Mesendoderm (in vitro differentiated cells): Measurements from ENCODE around the gene CDK14.

ENCODE experiments used
- DNase-seq: peaks from one replicate; pipeline ENCODE4 v3.0.0; 2013
- H2AK5ac ChIP-seq: 2 replicates; pipeline ENCODE4 v1.6.1; 2013; ENCODE audit warnings: low read length, inconsistent platforms
- H2BK120ac ChIP-seq: 2 replicates; pipeline ENCODE4 v1.6.1; 2013; ENCODE audit warnings: low read depth, mild to moderate bottlenecking, low read length, moderate library complexity, mixed read lengths
- H2BK15ac ChIP-seq: replicated peaks from 2 replicates; pipeline ENCODE4 v1.6.1; 2013; ENCODE audit warnings: low read depth, mild to moderate bottlenecking, moderate library complexity
- H2BK5ac ChIP-seq: 2 replicates; pipeline ENCODE4 v1.6.1; 2013; ENCODE audit warnings: low read length, inconsistent platforms
- H3K18ac ChIP-seq: 2 replicates; pipeline ENCODE4 v1.6.1; 2013; ENCODE audit warnings: mild to moderate bottlenecking, low read length, mixed read lengths
- H3K23ac ChIP-seq: one replicate; pipeline ENCODE4 v1.6.1; 2013; ENCODE audit warnings: low read length
- H3K27ac ChIP-seq: 2 replicates; pipeline ENCODE4 v1.5.1; 2013; ENCODE audit warnings: low read depth, mild to moderate bottlenecking, inconsistent platforms, low read length, moderate library complexity
- H3K27me3 ChIP-seq: 2 replicates; pipeline ENCODE4 v1.6.1; 2013; ENCODE audit warnings: low read length, control low read depth, mild to moderate bottlenecking, inconsistent platforms; ENCODE audit not compliant: insufficient read depth, poor library complexity
- H3K36me3 ChIP-seq: 2 replicates; pipeline ENCODE4 v1.6.1; 2013; ENCODE audit warnings: low read length, inconsistent platforms; ENCODE audit not compliant: control insufficient read depth, insufficient read depth
- H3K4ac ChIP-seq: one replicate; pipeline ENCODE4 v1.6.1; 2013; ENCODE audit warnings: low read depth, mild to moderate bottlenecking, low read length, moderate library complexity
- H3K4me1 ChIP-seq: 2 replicates; pipeline ENCODE4 v1.6.1; 2013; ENCODE audit warnings: low read depth, low read length, inconsistent platforms; ENCODE audit not compliant: control insufficient read depth
- H3K4me2 ChIP-seq: 2 replicates; pipeline ENCODE4 v1.6.1; 2013; ENCODE audit warnings: low read length
- H3K4me3 ChIP-seq: 2 replicates; pipeline ENCODE4 v1.5.1; 2013; ENCODE audit warnings: mild to moderate bottlenecking, low read length
- H3K56ac ChIP-seq: one replicate; pipeline ENCODE4 v1.6.1; 2013; ENCODE audit warnings: low read length
- H3K79me1 ChIP-seq: 2 replicates; pipeline ENCODE4 v1.6.1; 2013; ENCODE audit warnings: low read length, inconsistent platforms
- H3K79me2 ChIP-seq: 2 replicates; pipeline ENCODE4 v1.6.1; 2013; ENCODE audit warnings: mild to moderate bottlenecking, low read length; ENCODE audit not compliant: control insufficient read depth, insufficient read depth
- H3K9ac ChIP-seq: 2 replicates; pipeline ENCODE4 v1.6.1; 2013; ENCODE audit warnings: low read length, inconsistent platforms
- H4K5ac ChIP-seq: one replicate; pipeline ENCODE4 v1.6.1; 2013; ENCODE audit warnings: low read length
- H4K8ac ChIP-seq: one replicate; pipeline ENCODE4 v1.6.1; 2013; ENCODE audit warnings: low read depth, mild to moderate bottlenecking, control low read depth, low read length, moderate library complexity
- WGBS: extraction: QIAGEN DNeasy Blood & Tissue Kit; methylation state at CpG from one replicate; pipeline ENCODE4 v1.1.7; 2013; ENCODE audit warnings: low lambda C conversion rate, missing lambda C conversion rate; ENCODE audit not compliant: insufficient coverage; ENCODE audit errors: extremely low coverage; 5-methylcytosine and 5-hydroxymethylcytosine counted together

CDK14 gene

GRCh38 chr7:90617442-90617841 lies 21.3 kb downstream of the CDK14 start:
- Histone ChIP-seq H2BK120ac (no peak overlapping the region), H3K4ac (no peak overlapping the region), H3K9ac (no peak overlapping the region), H3K4me1 (peaks cover 6% of the 10 kb centered on the region), H3K4me2 (no peak overlapping the region), H3K23ac (no peak overlapping the region), H2BK15ac (no peak overlapping the region), H3K4me3 (no peak overlapping the region), H3K36me3 (no peaks in the 10 kb centered on the region), H3K27ac (no peak overlapping the region), H2BK5ac (no peak overlapping the region), H3K79me1 (no peaks in the 10 kb centered on the region), H3K79me2 (peaks cover 2% of the 10 kb centered on the region), H4K5ac (no peak overlapping the region), H3K27me3 (no peaks in the 10 kb centered on the region), H4K8ac (no peak overlapping the region), H2AK5ac (no peak overlapping the region), H3K56ac (no peak overlapping the region), H3K18ac (no peak overlapping the region)
- no peak for DNase-seq
- WGBS = 100% methylated on average over 1 of the region's 3 CpGs

- H4K8ac ChIP-seq = no peak overlapping the region
- WGBS = no CpG with 5 or more reads among the region's 4 CpGs
- H3K4ac ChIP-seq = no peak overlapping the region
- no peak overlapping the region for H3K9ac ChIP-seq
- H3K18ac ChIP-seq = no peak overlapping the region
- no peak overlapping the region for H3K23ac ChIP-seq
- no peak overlapping the region for H2BK5ac ChIP-seq
- no peaks in the 10 kb centered on the region for H3K79me1 ChIP-seq
- DNase-seq = no peak
- no peaks in the 10 kb centered on the region for H3K36me3 ChIP-seq
- no peak overlapping the region for H4K5ac ChIP-seq
- no peak overlapping the region for H2BK120ac ChIP-seq
- H3K4me2 ChIP-seq = no peak overlapping the region
- no peak overlapping the region for H2AK5ac ChIP-seq
- no peaks in the 10 kb centered on the region for H3K79me2 ChIP-seq
- H3K27me3 ChIP-seq = no peaks in the 10 kb centered on the region
- H2BK15ac ChIP-seq = no peak overlapping the region
- no peak overlapping the region for H3K4me3 ChIP-seq
- peaks cover 12% of the 10 kb centered on the region for H3K4me1 ChIP-seq
- no peak overlapping the region for H3K27ac ChIP-seq
- no peak overlapping the region for H3K56ac ChIP-seq
These were observed 22.8 kb downstream of the CDK14 start for GRCh38 chr7:90618876-90619275.

GRCh38 chr7:90621125-90621746 lies 25.1 kb downstream of the CDK14 start:
- no CpG with 5 or more reads among the region's 2 CpGs for WGBS
- H2BK15ac ChIP-seq = no peak overlapping the region
- no peak overlapping the region for H2BK5ac ChIP-seq
- H3K56ac ChIP-seq = peak overlapping the region; percentile 43
- H2BK120ac ChIP-seq = no peak overlapping the region
- H3K4me2 ChIP-seq = no peak overlapping the region
- H4K5ac ChIP-seq = no peak overlapping the region
- H3K18ac ChIP-seq = peak overlapping the region; percentile 10
- H2AK5ac ChIP-seq = no peak overlapping the region
- H3K4me1 ChIP-seq = peaks cover 21% of the 10 kb centered on the region
- no peaks in the 10 kb centered on the region for H3K79me1 ChIP-seq
- no peaks in the 10 kb centered on the region for H3K79me2 ChIP-seq
- no peak for DNase-seq
- H3K36me3 ChIP-seq = no peaks in the 10 kb centered on the region
- H4K8ac ChIP-seq = no peak overlapping the region
- H3K9ac ChIP-seq = no peak overlapping the region
- no peak overlapping the region for H3K4me3 ChIP-seq
- no peak overlapping the region for H3K4ac ChIP-seq
- H3K23ac ChIP-seq = no peak overlapping the region
- H3K27ac ChIP-seq = peak overlapping the region; percentile 5
- no peaks in the 10 kb centered on the region for H3K27me3 ChIP-seq

GRCh38 chr7:90621747-90622140 lies 25.6 kb downstream of the CDK14 start:
- Histone ChIP-seq H3K4me2 (no peak overlapping the region), H2BK15ac (no peak overlapping the region), H3K4me3 (no peak overlapping the region), H3K79me1 (no peaks in the 10 kb centered on the region), H4K5ac (no peak overlapping the region), H2BK120ac (no peak overlapping the region), H2AK5ac (no peak overlapping the region), H3K27me3 (no peaks in the 10 kb centered on the region), H2BK5ac (no peak overlapping the region), H3K56ac (no peak overlapping the region), H3K23ac (no peak overlapping the region), H3K18ac (no peak overlapping the region), H3K4ac (no peak overlapping the region), H3K79me2 (no peaks in the 10 kb centered on the region), H3K27ac (no peak overlapping the region), H4K8ac (no peak overlapping the region), H3K36me3 (no peaks in the 10 kb centered on the region), H3K9ac (no peak overlapping the region), H3K4me1 (peaks cover 21% of the 10 kb centered on the region)
- WGBS = no CpG with 5 or more reads among the region's 4 CpGs
- peak; percentile 67 for DNase-seq

- H3K23ac ChIP-seq = no peak overlapping the region
- no peak overlapping the region for H4K8ac ChIP-seq
- H2BK15ac ChIP-seq = no peak overlapping the region
- no peak overlapping the region for H3K56ac ChIP-seq
- H3K27ac ChIP-seq = no peak overlapping the region
- H3K79me1 ChIP-seq = no peaks in the 10 kb centered on the region
- no peak overlapping the region for H3K4me3 ChIP-seq
- no peak overlapping the region for H3K18ac ChIP-seq
- H3K9ac ChIP-seq = no peak overlapping the region
- H2AK5ac ChIP-seq = no peak overlapping the region
- H3K79me2 ChIP-seq = no peaks in the 10 kb centered on the region
- no peaks in the 10 kb centered on the region for H3K36me3 ChIP-seq
- no peak overlapping the region for H2BK5ac ChIP-seq
- no peaks in the 10 kb centered on the region for H3K27me3 ChIP-seq
- no CpG with 5 or more reads among the region's 2 CpGs for WGBS
- no peak overlapping the region for H3K4me2 ChIP-seq
- DNase-seq = no peak
- H4K5ac ChIP-seq = no peak overlapping the region
- H3K4ac ChIP-seq = no peak overlapping the region
- no peak overlapping the region for H2BK120ac ChIP-seq
- H3K4me1 ChIP-seq = peaks cover 21% of the 10 kb centered on the region
These were observed 26.5 kb downstream of the CDK14 start for GRCh38 chr7:90622670-90623069.
